ENCODE measurements around the gene JAML.

The JAML gene

DNA sequence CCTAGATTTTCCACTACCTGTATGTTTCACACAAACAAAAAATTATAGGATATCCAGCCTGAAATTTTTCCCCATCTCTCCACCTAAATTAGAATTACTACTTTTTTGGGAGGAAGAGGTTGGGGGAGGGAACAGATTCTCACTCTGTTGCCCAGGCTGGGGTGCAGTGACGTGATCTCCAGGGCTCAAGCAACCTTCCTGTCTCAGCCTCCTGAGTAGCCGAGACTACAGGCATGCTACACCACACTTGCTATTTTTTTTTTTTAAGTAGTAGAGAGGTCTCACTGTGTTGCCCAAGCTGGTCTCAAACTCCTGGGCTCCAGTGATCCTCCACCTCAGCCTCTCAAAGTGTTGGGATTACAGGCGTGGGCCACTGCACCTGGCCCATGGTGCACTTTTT lies 9.5 kb downstream of the JAML start:
- DNase-seq = no peak

GRCh38 chr11:118214210-118214914 lies 10.4 kb downstream of the JAML start:
- no peak for DNase-seq

DNA sequence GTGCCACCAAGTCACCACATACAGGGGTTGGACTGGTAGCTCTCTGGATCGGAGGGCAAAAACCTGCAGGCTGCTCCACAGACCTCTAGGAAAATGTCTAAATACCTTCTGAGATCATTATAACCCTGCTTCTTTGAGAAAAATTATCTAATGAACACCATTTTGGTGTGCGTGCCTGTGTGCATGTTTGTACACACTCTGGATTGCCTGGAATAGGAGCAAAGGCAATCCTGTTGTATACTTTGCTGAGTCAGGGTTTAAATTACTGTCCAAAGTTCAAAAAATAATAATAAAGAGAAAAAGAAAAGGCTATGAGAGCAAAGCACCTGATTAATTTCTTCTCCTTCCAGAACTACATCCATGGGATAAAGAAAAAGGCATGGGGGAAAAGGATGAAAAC lies 11.0 kb downstream of the JAML start:
- no peak for DNase-seq

GRCh38 chr11:118213201-118213600 lies 11.6 kb downstream of the JAML start:
- no peak for DNase-seq

DNA sequence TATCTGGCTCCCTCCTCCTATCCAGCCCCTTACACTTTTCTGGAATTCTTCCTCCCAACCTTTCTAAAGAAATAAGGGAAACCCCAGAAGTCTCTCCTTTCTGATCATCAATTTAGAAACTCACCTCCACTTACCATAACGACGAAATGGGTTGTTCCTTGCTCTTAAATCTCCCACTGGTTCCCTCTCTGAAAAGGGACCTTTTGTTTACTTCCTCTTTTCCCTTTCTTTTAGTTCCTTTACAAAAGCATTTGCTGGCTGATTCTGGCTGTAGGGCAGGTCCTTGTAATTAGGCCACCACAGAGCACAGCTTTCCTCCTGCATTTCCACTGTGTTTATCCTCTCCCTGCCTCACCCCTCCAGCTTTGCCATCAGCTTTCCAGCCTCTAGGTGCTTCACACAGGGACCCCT lies 12.0 kb downstream of the JAML start:
- no peak for DNase-seq

GRCh38 chr11:118212131-118212725 lies 12.6 kb downstream of the JAML start:
- DNase-seq = no peak

DNA sequence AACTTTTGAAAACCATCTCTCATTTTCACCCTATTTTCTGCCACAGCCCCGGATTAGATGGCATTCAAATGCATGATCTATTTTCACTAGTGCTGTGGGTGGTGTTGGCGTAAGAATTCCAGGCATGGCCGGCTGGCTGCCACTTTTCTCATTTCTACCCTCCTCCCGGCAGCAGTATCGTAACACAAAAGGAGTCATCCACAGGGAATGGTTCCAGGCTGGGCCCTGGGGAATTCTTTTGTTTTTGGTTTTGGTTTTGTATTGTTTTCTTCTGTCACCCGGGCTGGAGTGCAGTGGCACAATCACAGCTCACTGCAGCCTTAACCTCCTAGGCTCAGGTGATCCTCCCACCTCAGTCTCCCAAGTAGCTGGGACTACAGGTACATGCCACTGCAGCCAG lies 13.8 kb downstream of the JAML start:
- no peak for DNase-seq

- DNase-seq = no peak
Observed at GRCh38 chr11:118210323-118210722, 14.5 kb downstream of the JAML start.

- no peak for DNase-seq
Observed at GRCh38 chr11:118209033-118209432, 15.8 kb downstream of the JAML start.

DNA sequence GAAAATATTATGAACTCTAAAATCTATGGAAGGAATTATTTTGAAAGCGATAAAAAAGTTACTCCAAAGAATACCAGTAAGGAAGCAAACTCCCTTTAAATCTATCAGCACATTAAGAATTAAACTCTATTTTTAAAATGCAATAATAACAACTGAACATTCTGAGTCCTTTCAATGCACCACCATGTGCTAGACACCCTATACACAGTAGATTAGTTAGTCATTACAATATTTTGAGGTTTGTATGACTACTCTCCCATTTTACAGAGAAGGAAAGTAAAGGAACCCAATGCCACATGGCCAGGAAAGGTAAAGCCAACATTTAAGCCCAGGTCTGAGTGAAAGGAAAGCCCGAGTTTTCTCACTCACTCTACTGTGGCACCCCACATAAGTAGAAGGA lies 17.7 kb downstream of the JAML start:
- no peak for DNase-seq

GRCh38 chr11:118206391-118207031 lies 18.3 kb downstream of the JAML start:
- no peak for DNase-seq

GRCh38 chr11:118205606-118206378 lies 19.0 kb downstream of the JAML start:
- DNase-seq = no peak

- DNase-seq = no peak
Observed at GRCh38 chr11:118202599-118203422, 22.0 kb downstream of the JAML start.

DNA sequence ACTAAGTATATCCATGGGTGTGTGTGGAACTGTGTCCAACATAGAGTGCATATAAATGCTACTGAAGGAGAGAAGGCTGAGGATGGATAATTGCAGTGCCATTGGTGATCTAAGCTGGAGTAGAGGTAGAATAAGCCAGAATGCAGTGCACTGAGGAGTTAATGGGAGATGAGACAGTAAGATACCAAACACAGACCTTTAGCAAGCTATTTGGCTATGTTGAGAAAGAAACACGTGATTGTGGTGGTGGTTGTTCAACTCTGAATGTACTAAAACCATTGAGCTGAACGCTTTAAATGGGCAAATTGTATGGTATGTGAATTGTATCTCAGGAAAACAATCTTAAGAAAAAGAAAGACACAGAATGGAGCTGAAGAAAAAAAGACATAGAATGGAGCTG lies 22.8 kb downstream of the JAML start:
- no peak for DNase-seq

- no peak for DNase-seq
Observed at GRCh38 chr11:118200901-118201680, 23.7 kb downstream of the JAML start.

DNA sequence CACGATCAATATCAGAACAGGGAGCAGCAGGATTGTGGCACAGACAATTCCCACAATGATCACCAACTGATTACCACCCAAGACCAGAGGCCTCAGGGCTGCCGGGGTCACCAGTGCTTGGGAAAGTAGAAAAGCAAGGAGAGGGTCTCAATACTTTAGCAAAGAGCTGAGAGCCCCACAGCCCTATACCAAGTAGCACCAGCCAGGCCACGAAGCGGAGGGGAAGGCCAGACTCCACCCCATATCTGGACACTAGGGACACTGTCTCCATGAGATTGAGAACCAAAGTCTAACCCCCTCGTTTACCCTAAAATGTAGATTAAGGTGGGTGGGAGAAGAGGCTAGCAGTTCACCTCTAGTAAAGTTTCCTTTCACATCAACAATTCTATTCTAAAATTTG lies 24.3 kb downstream of the JAML start:
- no peak for DNase-seq

DNA sequence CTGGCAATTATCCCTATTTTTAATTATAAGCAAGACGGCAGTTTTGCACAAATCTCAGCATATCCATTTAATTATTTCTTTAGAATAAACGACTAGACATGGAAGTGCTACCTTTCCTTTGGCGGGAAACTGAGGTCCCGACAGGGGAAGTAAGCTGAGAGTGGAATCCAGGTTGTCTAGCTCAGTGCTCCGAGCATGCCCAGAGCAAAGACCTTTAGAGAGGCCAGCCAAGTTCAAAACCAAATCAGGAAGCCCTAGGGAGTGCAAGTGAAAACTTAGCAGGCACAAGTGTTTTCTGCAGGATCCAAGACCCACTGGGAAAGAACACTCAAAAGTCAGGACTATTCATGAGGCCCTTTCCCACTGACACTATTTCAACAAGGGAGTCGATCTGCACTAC lies 25.7 kb downstream of the JAML start:
- DNase-seq = no peak

GRCh38 chr11:118198370-118198769 lies 26.4 kb downstream of the JAML start:
- peak in 1 of 2 experiments; percentile 38 for DNase-seq

DNA sequence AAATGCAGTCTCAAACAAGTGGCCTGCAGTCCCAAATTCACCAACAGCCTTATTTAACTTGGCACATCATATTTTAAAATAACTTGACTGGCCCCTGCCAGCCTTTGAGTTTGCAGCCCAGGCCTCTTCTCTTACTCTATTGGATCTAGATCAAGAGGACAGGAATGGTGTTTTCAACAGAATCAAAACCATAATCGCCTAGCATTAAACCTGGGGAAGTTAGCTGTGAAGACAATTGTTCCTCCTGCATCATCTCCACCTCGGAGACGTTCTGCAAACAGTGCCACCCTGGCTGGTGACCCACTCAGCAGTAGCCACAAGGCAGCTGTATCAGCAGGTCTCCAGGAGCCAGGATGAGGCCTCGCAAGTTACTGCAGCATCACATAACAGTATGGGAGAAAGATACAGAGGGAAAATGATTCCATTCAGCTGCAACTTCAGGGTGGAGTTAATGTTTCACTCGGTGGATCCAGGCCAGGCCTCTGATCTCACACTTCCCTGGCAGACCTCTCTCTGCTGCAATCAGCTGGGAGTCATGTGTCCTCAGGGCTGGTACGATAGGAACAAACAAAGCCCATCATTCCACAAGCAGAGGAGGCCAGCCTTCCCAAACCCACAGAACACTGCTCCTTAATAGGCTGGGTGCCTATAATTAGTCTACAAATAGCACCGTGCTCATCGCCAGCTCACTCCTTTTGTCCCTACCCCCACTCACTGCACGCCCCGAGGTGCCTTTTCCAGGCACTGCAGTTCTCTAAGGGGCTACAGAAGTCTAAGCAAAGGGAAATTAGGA lies 29.8 kb downstream of the JAML start:
- no peak for DNase-seq

DNA sequence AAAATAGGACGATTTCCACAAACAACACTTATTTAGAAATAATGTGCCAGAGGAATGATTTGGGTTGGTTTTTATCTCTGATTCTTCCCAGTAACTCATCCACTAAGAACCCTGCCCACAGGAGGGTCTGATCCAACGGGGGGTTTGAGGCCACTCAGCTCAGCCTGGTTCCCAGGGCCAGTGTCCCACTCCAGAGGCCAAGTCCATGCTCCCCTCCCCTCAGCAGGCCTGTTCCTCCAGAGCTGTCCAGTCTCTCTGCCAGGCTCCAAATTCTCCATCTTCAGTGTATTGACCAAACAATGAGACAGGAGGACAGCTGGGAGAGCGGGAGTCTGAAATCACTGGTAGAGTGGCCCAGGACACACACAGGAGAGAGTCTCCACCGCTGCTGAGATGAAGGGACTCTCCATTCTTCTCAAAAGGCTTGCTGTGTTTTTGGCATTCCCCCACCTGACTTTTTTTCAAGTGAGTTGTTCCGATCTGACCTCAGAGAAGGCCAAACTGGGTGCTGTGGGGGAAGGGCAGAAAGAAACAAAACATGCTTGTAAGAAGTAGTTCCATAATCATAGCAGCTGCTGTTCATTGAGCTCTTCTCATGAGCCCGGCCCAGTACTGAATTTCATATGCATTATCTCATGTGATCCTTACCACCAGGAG lies 30.8 kb downstream of the JAML start:
- DNase-seq = no peak
